ENCODE measurements around the gene YES1. TPM values are rescaled to one million over a fixed set of nuclear protein-coding genes. Genes with fewer than 3 reads are reported as not detected.

Gene YES1
- total RNA-seq, 1 donor from 2014 or later = 56.0 TPM

DNA sequence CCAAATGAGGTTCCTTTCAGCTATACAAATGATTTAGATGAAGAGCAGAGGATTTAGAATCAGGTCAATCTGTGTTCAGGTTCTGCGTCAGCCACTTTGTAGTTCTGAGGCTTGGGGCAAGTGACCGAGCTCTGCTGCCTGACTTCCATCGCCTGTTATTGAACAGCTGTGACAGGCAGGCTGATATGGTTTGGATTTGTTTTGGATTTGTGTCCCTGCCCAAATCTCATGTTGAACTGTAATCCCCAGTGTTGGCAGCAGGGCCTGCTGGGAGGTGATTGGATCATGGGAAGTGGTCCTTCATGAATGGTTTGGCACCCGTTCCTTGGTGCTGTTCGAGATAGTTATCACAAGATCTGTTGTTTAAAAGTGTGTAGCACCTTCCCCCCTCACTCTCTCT, 136.0 kb downstream of the YES1 start:
- Histone ChIP-seq H3K27ac (no peak overlapping the region), H3K9me3 (no peaks in the 10 kb centered on the region), H3K4me3 (no peak overlapping the region), H3K4me1 (no peaks in the 10 kb centered on the region), H3K27me3 (no peaks in the 10 kb centered on the region), H3K36me3 (peaks cover 65% of the 10 kb centered on the region)
- DNase-seq (no peak), ATAC-seq (no peak)
- intact Hi-C loops (cut with DNase I) = no loop called here
- TF ChIP-seq, protein P1, sequence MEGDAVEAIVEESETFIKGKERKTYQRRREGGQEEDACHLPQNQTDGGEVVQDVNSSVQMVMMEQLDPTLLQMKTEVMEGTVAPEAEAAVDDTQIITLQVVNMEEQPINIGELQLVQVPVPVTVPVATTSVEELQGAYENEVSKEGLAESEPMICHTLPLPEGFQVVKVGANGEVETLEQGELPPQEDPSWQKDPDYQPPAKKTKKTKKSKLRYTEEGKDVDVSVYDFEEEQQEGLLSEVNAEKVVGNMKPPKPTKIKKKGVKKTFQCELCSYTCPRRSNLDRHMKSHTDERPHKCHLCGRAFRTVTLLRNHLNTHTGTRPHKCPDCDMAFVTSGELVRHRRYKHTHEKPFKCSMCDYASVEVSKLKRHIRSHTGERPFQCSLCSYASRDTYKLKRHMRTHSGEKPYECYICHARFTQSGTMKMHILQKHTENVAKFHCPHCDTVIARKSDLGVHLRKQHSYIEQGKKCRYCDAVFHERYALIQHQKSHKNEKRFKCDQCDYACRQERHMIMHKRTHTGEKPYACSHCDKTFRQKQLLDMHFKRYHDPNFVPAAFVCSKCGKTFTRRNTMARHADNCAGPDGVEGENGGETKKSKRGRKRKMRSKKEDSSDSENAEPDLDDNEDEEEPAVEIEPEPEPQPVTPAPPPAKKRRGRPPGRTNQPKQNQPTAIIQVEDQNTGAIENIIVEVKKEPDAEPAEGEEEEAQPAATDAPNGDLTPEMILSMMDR (IDR thresholded peaks at IDR 0.05) = no peak

DNA sequence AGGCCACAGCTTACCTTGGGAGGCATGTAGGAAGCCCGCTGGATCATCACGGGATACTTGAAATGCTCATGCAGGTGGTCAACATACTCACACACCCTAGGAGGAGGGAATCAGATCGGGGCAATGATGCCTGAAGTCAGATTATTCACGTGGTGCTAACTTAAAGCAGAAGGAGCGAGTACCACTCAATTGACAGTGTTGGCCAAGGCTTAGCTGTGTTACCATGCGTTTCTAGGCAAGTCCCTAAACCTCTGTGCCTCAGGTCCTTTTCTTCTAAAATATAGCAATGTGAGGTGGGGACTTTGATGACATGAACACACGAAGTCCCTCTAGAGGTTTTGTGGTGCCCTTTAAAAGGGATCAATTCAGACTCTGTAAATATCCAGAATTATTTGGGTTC, 136.7 kb downstream of the YES1 start:
- Histone ChIP-seq H3K4me1 (no peaks in the 10 kb centered on the region), H3K27me3 (no peaks in the 10 kb centered on the region), H3K4me3 (no peak overlapping the region), H3K36me3 (peaks cover 72% of the 10 kb centered on the region), H3K27ac (no peak overlapping the region), H3K9me3 (no peaks in the 10 kb centered on the region)
- TF ChIP-seq, protein P1 (IDR thresholded peaks at IDR 0.05) = no peak
- ATAC-seq = no peak
- intact Hi-C loops (cut with DNase I) = no loop called here
- DNase-seq = no peak

DNA sequence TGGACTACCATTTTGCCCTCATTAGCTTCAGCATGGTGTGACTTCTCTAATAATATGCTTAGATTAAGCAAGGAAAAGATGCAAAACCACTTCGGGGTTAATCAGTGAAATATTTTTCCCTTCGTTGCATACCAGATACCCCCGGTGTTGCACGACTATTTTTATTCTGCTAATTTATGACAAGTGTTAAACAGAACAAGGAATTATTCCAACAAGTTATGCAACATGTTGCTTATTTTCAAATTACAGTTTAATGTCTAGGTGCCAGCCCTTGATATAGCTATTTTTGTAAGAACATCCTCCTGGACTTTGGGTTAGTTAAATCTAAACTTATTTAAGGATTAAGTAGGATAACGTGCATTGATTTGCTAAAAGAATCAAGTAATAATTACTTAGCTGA, 138.3 kb downstream of the YES1 start:
- H3K9me3 ChIP-seq = no peaks in the 10 kb centered on the region
- ATAC-seq = no peak
- TF ChIP-seq, protein P1 (IDR thresholded peaks at IDR 0.05) = no peak
- no peaks in the 10 kb centered on the region for H3K27me3 ChIP-seq
- no peak overlapping the region for H3K27ac ChIP-seq
- H3K36me3 ChIP-seq = peaks cover 79% of the 10 kb centered on the region
- no peak overlapping the region for H3K4me3 ChIP-seq
- intact Hi-C loops (cut with DNase I) = no loop called here
- DNase-seq = no peak
- H3K4me1 ChIP-seq = no peaks in the 10 kb centered on the region

DNA sequence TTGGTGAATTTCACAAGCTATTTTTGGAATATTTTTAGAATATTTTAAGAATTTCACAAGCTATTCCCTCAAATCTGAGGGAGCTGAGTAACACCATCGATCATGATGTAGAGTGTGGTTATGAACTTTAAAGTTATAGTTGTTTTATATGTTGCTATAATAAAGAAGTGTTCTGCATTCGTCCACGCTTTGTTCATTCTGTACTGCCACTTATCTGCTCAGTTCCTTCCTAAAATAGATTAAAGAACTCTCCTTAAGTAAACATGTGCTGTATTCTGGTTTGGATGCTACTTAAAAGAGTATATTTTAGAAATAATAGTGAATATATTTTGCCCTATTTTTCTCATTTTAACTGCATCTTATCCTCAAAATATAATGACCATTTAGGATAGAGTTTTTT, 138.7 kb downstream of the YES1 start:
- Histone ChIP-seq H3K36me3 (peaks cover 75% of the 10 kb centered on the region), H3K4me1 (no peaks in the 10 kb centered on the region), H3K27ac (no peak overlapping the region), H3K4me3 (no peak overlapping the region), H3K9me3 (no peaks in the 10 kb centered on the region), H3K27me3 (no peaks in the 10 kb centered on the region)
- DNase-seq = no peak
- intact Hi-C loops (cut with DNase I) = no loop called here
- ATAC-seq = no peak
- TF ChIP-seq, protein P1 (IDR thresholded peaks at IDR 0.05) = no peak

Other genes with a start within 250 kb of the YES1 start
- gene CETN1, start 231.9 kb downstream of the YES1 start, total RNA-seq = not detected
- 3.2 TPM for gene CLUL1, start 215.3 kb downstream of the YES1 start, total RNA-seq
- 4.6 TPM for gene TYMS, start 154.6 kb downstream of the YES1 start, total RNA-seq
- gene ENOSF1, start 99.6 kb downstream of the YES1 start, total RNA-seq = 96.2 TPM
- gene ADCYAP1, start 92.6 kb upstream of the YES1 start, total RNA-seq = 1.5 TPM